HG02840 (cell line): ENCODE measurements around the gene AGPAT3.
"Not testable (repeated sequence)": the region's sequence is repeated elsewhere in the genome, so short reads cannot be mapped to it uniquely, and the experiment has no call there.

ENCODE experiments used
- ATAC-seq: cut with Tn5 transposase; IDR thresholded peaks from one replicate; pipeline ENCODE4 v1.9.1; 2021; ENCODE audit warnings: mild to moderate bottlenecking, moderate library complexity, moderate number of reproducible peaks; ENCODE audit not compliant: unreplicated experiment, low FRiP score

AGPAT3 gene, protein sequence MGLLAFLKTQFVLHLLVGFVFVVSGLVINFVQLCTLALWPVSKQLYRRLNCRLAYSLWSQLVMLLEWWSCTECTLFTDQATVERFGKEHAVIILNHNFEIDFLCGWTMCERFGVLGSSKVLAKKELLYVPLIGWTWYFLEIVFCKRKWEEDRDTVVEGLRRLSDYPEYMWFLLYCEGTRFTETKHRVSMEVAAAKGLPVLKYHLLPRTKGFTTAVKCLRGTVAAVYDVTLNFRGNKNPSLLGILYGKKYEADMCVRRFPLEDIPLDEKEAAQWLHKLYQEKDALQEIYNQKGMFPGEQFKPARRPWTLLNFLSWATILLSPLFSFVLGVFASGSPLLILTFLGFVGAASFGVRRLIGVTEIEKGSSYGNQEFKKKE

DNA sequence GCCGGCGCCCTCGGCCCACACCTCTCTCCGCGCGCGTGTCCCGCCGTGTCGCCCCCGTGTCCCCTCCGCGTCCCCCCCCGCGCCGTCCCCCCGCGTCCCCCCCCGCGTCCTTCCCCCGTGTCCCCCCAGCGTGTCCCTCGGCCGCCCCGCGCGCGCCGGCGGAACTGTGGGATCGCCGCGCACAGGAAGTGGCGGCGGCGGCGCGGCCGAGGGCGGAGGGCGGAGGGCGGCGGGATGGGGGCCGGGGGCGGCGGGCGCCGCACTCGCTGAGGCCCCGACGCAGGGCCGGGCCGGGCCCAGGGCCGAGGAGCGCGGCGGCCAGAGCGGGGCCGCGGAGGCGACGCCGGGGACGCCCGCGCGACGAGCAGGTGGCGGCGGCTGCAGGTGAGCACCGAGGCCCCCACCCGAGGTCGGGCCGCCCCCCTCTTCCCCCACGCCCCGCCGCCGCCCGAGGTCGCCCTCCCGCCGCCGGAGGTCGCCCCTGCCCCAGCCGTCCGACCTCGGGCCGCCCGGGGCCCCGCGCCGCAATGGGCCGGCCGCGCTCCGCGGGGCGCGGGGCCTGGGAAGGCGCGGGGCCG lies at the start of gene AGPAT3:
Gene AGPAT3 (plus strand): TSS at position 262 of the 578 bp plus-strand sequence. CDS start 94,459 bp downstream, outside the sequence.
- ATAC-seq: no peak

DNA sequence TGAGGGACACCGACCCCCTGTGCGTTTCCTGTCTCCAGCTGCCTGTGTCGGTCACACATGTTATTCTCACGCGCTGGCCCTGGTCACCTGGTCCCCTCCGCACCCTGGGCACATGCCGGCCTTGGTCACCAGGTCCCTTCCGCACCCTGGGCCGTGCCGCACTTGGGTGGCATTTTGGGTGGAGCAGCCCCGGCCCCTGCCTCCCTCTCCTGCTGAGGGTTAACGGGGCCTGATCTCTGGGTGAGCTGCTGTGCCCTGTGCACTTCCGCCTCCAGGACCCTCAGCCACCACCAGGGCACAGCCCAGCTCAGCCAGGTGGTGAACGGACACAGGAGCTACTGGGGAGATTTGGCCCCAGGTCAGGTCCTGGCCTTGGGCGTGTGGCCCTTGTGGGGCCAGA lies 49.0 kb upstream of the AGPAT3 start:
- ATAC-seq: no peak

DNA sequence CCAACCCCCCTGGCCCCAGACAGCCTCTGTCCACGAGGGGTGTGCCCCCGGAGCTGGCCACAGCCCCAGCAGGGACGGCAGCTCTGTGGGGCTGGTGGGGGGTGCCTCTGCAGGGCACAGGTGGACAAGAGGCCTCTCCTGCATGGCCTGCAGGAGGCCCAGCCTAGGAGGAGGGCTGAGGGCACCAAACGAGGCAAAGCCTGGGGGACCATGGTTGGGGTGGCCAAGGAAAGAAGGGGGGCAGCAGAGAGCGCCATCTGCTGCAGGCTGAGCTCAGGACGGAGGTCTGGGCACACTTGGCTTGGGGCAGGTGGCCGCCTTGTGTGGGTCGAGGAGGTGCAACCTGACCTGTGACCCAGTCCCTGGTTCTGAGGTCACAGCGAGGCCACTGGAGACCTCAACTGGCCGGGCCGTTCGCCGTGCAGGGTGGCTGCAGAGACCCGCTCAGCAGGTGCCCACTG lies 48.4 kb upstream of the AGPAT3 start:
- ATAC-seq: no peak

DNA sequence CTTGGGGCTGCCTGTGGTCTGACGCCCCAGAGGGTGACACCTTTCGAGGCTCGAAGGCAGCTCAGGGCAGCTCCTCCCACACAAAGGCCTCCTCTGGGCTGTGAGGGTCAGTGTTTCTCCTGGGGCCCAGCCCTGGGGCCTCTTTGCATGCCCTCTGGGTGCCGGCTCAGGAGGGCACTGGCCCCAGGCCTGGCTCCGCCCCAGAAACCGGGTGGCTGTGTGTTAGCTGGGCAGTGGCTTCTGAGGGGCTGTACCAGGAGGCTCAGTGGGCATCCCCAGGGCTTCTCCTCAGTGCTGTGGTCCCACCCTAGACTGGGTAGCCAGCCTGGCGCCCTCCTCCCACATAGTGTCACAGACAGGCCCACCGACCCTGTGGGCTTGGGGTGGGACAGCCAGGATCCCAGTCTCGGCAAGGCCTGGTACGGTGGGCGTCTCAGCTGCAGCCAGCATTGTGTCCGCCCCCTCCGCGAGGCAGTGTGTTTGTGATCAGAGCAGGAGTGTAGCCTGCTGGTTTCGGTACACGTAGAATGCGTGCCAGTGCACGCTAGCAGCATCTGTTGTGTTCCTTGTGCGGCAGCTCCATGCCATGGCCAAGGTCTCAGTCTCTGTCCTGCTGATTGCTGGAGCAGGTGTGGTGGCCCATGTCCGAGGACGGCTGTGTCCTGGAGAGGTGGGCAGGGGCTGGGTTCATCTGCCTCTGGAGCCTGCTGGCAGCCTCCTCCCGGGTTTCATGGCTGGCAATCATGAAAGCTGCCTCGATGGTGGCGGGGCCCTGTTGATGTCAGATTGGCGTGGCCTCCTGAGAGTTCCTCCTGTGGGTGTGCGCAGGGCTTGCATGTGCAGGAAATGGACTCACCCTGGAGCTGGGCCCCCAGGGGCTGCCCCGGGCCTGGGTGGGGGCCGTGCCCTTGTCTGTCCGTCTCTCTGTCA lies 47.6 kb upstream of the AGPAT3 start:
- no peak for ATAC-seq

DNA sequence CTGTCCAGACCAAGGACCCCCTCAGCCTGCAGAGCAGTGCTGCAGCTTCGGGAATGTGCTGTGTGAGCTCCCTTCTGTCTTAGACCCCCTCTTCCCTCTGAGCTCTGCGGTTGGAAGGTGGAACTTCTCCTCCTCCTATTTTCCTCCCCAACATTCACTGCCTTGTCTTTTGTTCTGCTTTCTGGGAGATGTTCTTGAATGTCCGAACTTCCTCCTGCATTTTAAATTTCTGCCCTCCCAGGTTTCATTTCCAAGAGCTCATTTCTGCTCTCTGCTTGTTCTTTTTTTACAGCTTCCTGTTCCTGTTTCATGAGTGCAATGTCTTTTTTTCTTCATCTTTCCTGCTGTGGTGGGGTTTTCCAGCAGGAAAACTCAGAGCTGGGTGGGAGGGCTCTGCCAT lies 46.3 kb upstream of the AGPAT3 start:
- ATAC-seq: no peak

DNA sequence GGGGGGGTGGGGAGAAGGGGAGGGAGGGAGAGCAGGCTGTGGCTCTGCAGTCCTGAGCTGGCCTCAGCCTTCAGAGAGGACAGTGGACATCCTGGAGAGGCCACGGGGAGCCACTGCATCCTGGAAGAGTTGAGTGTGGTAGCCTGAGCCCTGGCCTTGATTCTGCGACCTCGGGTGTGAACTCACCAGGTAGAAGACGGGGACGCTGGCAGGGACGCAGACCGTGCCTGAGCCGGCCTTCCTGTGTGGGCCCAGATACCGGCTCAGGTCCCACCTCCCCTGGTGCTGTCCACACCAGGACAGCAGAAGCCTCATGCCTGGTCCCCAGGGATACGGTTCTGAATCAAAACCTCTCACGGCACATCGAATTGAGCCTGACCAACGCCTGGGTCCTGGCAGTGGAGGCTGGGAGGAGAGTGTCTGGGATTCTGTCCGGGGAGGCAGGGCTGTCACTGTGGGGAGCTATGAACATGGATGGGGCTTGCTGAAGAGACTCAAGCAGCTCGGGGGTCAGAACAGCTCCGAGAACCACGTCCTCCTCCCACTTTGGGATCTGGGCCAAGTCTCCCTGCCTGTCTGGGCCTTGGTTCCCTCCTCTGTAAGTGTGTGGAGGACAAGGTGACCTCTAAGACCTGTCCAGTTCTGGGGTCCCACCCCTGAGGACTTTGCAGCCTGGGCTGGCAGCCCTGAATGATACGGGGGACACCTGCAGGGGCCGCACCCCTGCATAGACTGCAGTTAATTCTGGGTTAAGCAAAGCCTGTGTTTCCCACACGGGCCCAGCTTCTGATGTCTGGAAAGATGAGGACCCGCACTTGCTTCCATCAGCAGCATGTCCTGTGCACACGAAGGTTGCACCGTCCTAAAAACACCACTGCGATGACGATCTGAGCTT lies 45.3 kb upstream of the AGPAT3 start:
- ATAC-seq: no peak

DNA sequence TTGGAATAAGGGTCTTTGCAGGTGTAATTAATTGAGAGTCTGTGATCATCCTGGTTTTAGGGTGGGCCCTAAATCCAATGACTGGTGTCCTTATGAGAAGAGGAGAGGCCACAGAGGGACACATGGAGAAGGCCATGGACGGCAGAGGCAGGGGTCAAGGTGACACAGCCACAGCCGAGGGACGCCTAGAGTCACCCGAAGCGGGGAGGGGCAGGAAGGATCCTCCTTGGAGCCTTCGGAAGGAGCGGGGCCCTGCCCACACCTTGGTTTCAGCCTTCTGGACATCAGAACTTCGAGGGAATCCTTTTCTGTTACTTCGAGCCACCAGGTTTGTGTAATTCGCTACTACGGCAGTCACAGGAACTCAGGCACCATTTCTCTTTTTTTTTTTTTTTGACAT lies 44.6 kb upstream of the AGPAT3 start:
- ATAC-seq: no peak

DNA sequence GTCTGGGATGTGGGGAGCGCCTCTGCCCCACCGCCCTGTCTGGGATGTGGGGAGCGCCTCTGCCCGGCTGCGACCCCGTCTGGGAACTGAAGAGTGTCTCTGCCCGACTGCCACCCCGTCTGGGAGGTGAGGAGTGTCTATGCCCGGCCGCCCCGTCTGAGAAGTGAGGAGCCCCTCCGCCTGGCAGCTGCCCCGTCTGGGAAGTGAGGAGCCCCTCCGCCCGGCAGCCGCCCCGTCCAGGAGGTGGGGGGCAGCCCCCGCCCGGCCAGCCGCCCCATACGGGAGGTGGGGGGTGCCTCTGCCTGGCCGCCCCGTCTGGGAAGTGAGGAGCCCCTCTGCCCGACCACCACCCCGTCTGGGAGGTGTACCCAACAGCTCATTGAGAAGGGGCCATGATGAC lies 42.9 kb upstream of the AGPAT3 start:
- ATAC-seq: not testable (repeated sequence)

DNA sequence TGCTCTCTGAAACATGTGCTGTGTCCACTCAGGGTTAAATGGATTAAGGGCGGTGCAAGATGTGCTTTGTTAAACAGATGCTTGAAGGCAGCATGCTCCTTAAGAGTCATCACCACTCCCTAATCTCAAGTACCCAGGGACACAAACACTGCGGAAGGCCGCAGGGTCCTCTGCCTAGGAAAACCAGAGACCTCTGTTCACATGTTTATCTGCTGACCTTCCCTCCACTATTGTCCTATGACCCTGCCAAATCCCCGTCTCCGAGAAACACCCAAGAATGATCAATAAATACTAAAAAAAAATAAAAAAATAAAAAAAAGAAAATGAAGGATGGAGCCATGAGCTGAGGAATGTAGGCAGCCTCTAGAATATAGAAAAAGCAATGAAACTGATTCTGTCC lies 42.3 kb upstream of the AGPAT3 start:
- not testable (repeated sequence) for ATAC-seq

DNA sequence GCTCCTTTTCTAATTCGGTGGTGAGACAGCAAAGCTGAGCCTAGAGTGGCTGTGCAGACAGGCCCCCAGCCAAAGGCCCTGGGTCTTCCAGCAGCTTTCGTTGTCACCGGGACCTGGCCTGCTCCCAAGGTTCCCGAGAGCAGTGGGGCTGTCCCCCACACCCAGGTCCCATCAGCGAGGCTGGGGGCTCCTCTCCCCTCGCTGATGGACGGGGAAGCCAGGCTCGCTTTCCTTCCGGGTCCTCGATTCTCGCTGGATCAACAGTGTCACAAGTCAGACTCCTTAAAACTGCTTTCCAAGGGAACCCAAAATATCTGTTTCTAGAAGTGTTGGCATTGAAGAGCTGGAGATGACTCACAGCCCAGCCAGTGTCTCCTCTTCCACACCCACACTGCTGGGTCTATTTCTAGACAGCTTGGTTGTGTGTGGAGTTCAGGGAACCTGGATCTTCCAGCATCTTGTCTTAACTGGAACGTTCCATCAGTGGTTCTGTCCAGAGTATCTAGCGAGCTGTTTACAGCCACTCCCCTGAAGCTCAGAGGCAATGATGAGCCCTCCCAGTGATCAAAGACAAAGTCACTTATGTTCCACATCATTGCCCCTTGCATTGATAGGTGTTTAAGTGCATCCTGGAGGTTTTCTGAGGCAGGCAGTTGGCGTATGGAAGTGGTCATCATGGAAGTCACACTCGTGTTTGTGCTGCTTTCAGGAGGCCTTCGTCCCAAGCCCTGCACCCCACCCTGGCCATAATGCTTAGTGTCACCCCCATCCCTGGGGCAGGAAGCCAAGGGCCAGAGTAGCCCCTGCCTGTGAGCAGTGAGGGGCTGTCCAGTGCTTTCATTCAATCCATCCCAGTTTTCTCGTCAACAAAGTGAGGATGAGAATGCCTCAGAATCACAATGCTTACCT lies 40.4 kb upstream of the AGPAT3 start:
- no peak for ATAC-seq

DNA sequence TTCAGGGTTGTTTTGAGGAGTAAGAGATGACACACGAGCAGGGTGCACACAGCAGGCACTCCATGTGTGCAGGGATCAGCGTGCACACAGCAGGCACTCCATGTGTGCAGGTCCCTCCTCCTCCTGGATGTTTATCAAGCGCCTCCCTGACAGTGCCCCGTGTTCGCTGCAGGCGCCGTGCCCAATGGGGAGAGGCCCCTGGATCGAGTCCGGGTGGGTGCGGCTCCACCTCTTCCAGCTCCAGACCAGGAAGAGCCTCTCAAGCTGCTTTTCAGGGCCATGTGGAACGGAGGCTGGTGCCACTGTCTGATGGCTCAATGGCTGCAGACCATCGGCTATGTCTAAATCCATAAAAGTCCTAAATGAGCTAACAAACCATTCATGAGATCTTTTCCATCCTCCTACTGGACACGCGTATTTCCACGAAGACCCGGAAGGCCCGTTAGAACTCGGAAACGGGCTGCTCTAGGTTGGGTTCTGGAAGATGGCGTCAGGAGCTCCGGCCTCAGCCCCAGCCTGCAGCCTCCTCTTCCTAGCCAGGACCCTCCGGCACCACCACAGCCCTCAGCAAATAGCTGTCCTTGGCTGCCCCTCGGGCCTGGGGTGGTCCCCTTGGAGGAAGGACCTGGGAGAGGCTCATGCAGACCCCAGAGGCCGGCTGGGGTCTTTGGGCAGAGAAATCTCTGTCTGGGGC lies 39.6 kb upstream of the AGPAT3 start:
- ATAC-seq: no peak

DNA sequence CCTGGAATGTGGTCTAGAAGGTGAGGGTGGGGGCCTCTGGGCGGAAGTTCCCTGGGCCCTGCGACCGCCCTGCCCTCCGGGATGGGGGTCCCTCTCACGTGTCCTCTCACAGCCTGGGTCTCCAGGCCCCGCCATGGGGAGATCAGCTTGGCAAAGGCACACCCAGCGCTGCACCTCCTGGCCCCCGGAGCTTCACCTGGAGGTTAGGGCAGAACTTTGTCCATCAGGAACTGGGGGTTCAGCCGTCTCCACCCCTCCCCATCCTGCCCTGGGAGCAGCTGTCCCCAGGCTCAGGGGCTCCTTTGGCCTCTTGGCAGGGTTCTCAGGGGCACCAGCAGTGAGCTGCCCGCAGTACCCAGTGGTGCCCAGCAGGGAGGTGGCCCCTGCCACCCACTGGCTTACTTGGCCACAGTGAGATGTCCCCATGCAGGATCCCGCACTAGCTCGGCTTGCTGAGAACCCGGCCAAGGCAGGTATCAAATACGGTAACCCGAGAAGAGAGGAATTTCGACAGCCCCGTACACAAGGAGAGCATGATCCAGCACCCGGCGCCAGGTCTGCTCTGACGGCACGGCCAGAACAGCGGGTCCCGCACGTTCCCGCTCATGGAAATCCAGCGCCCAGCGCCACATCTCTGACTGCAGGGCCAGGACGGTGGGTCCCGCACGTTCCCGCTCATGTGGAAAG lies 38.9 kb upstream of the AGPAT3 start:
- ATAC-seq: no peak

DNA sequence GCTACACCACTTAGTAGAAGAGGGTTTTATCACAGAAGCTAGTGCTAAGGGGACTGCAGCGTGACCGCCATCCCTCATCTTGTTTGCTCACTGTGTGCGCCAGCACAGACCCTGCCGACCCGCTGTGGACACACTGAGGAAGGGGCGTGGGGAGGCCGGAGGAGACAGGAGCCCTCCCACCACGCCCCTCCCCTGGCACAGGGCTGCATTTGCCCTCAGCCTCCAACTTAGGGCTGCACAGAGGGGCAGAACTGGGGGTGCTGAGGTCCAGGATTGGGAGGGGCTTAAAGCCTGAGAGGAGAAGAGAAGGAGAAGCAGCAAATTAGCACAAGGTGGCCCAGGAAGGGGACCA lies 38.4 kb upstream of the AGPAT3 start:
- ATAC-seq: no peak

DNA sequence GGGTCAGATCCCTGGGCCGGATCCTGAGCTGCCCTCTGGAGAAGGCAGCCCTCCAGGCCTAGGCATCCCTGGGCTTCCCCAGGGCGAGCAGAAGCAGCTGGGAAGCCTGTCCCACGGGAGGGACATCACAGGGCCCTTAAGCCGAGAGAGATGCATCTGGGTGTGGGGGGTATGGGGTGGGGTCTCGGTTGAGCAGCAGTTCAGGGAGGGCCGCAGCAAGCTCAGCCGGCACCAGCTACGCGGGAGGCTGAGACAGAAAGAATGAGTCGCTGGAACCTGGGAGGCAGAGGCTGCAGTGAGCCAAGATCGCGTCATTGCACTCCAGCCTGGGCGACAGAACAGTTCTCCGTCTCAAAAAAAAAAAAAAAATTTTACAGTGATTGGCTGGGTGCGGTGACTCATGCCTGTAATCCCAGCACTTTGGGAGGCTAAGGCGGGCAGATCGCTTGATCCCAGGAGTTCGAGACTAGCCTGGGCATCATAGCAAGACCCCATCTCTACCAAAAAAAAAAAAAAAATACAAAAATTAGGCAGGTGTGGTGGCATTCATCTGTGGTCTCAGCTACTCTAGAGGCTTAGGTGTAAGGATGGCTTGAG lies 37.9 kb upstream of the AGPAT3 start:
- ATAC-seq: no peak

DNA sequence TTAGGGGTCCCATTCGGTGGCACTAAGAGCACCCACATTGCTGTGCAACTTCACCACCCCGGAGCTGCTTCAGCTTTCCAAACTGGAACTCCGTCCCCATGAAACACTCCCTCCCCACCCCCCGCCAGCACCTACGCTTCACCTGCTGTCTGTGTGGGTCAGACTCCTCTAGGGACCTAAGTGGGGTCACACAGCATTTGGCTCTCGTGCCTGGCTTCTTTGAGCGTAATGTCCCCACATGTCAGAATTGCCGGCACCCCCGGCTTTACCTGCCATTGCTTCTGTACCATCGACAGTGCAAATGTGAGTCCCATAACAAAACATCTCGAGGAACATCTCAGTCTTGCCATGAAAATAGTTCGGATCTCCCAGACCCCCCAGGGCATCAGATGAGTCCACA lies 35.9 kb upstream of the AGPAT3 start:
- no peak for ATAC-seq

DNA sequence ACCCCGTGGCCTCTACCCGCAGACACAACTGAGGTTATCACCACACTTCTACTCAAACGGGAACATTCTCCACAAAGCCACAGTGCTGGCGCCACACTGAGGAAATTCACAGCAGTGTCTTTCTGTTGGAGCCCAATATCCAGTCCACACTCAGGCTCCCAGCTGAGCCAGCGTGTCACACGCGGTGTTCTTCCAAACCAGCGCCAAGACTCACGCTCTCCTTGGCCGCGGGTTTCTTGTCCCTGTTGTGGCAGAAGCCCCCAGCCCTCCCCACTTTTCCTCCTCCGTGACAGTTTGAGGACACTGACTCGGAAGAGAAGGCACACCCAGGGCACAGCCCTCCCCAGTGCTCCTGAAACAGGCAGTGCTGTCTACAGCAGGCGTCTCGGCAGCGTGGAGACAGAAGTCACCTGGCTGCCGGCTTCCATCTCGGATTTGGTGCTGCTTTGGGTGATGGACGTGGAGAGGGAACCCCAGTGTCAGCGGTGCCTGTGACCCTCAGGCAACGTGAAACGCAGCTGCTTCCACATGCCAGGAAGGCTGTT lies 35.4 kb upstream of the AGPAT3 start:
- ATAC-seq: no peak

DNA sequence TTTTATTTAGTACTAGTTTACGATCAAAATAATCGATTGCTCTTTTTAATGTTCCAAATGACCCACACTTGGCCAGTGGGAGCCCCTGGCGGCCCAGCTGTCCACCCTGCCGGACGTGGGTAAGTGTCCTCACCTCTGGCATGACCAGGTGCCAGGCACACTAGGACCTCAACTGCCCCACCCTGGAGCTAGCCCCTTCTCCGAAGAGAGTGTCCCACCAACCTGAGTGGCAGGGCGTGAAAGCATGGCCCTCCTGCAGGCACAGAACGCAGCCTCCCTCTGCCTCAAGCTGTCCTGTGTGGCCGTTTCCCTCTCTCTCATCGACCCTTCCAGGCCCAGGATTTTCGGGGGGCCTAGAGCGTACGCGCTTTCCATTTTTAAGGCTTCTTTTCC lies 32.9 kb upstream of the AGPAT3 start:
- ATAC-seq: no peak
